HG02943 (cell line): ENCODE measurements around the gene MS4A4A.
"Not testable (repeated sequence)": the region's sequence is repeated elsewhere in the genome, so short reads cannot be mapped to it uniquely, and the experiment has no call there.

ENCODE experiments used
- ATAC-seq: cut with Tn5 transposase; IDR thresholded peaks from one replicate; pipeline ENCODE4 v1.9.1; 2021; ENCODE audit warnings: mild to moderate bottlenecking, low read depth, moderate library complexity; ENCODE audit not compliant: unreplicated experiment

MS4A4A gene

GRCh38 chr11:60280412-60280811 lies at the start of gene MS4A4A:
TSS of gene MS4A4A (plus strand) at chr11:60280666. CDS start at chr11:60280676, 10 bp downstream.
- no peak for ATAC-seq

DNA sequence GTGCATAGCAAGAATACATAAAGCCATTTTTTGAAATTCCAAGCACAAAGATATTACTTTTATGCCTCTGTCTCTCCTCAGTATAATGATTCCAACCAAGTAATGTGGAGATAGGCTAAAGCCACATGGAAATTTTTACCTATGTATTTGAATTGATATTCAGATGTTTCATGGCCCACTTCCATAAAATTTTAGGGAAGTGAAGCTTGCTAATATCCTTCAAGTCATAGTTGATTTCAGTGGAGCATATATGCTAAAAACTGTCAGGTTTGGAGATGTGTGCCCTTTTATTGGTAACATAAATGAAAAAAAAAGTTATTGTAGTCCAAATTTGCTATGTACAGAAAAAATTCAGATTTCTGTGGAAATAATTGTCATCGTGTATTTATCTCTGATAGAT lies 49.8 kb upstream of the MS4A4A start:
- no peak for ATAC-seq

DNA sequence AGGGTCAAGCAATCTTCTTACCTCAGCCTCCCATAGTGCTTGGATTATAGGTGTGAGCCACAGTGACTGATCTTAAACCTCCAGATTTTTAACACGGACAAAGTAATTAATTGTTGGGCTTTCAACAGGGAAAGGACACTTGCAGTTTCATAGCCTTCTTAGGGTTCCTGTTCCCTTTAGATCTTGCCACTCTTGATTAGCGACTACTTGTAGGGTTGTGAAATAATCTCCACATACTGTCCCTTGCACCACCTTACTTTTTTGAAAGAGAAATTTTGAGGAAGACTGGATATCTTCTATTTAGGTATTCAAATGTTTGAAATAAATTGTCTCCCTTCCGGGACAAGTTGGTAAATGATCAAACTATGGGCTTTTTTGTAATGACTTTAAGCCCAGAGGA lies 45.1 kb upstream of the MS4A4A start:
- no peak for ATAC-seq

DNA sequence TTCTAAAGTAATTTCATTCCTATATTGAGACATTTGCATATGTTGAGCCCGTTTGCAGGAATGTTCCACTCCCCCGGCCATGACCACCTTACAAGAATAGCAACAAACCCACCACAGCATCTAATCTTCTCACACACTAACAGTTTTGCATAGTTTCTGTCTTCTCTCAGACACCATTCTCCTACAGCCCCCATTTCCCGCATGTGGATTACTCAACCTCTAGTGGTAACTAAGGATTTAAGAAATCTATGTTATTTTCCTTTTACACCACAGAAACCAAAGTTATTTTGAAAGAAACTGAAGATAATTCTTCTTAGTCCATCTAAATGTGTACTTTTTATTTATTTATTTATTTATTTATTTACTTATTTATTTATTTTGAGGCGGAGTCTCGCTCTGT lies 39.8 kb upstream of the MS4A4A start:
- no peak for ATAC-seq

DNA sequence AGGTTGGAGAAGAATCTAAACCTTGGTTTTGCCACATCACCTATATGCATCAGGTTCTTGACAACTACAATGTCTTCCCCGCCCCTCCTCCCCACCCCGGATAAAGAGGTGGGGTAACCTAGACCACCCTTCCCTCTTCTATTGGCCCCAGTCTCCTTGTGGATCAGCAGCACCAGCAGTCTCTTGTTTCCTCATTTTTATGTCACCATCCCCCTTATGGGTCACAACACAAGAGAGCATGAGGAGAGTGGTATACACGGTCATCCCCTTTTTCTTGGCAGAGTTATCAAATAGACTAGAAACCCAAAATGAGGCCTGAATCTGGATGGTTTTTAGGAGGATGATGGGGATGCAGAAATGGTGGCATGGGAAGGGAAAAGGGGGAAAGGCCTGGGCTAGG lies 38.7 kb upstream of the MS4A4A start:
- ATAC-seq = no peak

GRCh38 chr11:60242740-60243239 lies 37.7 kb upstream of the MS4A4A start, which contains the start of gene MS4A4E:
TSS of gene MS4A4E (minus strand) at chr11:60243137. CDS start at chr11:60230055, 13,082 bp downstream.
- no peak for ATAC-seq

GRCh38 chr11:60251485-60252212 lies 28.8 kb upstream of the MS4A4A start:
- no peak for ATAC-seq

DNA sequence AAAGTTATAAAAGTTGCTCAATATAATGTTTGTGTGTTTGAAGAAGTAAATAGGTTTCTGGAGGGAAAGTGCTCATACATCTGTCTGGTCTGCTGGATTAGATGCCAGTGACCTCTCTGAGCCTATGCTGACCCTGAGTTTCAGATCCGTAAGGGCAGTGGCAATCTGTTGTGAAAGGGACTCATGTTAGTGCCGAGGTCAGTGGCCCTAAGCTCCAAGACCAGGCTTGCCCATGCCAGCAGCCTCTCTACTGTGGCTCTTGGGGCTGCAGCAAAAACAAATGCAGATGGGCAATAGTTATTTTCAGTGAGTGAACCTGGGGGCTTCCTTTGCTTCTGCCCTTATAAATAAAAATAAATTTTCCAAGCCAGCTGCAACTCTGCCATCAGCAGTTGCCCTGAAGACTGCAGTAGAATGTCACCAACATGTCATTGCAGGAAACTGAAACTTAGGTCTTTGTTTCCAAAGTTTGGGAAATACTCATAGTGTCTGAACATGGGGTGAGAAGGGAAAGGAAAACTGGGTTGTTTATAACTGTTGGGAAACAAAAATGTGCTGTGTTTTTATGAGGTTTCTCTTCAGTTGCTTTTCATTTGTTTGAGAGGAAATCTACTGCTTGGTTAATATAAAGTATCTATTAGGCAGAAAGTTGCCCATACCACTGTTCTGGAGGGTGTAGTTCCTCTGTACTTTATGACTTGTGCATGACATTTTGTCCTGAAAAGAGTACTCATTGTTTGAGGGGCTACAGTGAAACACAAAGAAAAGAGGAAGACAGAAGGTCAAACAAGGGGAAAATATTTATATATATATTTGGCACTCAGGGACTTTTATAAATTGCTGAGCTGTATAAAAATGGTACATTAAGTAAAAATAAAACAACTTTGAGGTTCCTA lies 28.0 kb upstream of the MS4A4A start:
- ATAC-seq = no peak

DNA sequence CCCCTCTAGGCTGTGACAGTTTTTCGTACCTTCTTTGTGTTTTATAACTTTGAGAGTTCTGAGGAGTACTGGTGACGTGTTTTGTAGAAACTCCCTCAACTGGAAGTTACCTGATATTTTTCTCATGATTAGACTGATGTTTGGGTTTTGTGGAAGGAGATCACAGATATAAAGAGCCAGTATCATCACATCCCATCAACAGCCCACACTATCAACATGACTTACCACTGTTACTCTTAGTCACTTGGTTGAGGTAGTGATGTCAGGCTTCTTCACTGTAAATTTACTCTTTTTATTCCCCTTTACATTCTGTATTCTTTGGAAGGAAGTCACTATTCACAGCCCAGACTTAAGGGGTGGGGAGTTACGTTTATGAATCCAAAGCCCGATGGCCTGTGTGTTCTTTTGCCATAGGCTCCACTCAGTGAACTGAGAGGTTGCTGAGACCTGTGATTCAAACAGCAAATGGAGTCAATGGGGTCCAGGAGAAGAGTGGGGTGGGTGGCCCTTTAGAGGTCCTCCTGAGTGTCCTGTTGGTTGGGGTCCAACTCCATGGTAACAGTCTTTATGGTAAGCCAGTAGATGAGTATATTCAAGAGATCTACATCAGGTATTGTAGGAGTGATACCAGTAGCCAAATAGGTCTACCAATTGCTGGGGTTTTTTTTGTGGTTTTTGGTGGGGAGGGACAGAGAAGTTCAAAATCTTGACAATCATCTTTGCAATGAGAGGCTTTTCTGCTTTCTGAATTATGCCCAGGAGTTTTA lies 22.3 kb upstream of the MS4A4A start:
- no peak for ATAC-seq

- ATAC-seq = no peak
These were observed 19.5 kb upstream of the MS4A4A start for GRCh38 chr11:60261014-60261413.

DNA sequence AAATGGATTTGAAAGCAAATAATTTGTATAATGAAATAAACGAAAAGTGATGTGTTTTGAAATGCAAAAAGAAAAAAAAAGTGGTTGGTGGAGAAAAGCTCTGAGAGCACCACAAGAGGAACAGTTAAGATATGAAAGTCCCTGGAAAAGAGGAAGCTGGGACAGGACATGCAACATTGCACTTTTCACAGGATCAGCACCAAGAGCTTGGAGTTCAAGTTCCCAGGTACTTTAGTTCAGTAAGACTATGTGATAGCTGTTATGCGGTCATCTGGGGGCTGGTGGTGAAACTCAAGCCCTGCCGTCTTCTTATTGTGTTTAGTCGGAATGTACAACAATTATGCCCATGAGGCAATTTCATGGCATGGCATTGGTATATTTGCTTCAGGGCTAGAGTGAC lies 17.1 kb upstream of the MS4A4A start:
- ATAC-seq = no peak

- no peak for ATAC-seq
These were observed 15.8 kb upstream of the MS4A4A start for GRCh38 chr11:60264644-60265043.

- no peak for ATAC-seq
These were observed 14.9 kb upstream of the MS4A4A start for GRCh38 chr11:60265373-60266214.

DNA sequence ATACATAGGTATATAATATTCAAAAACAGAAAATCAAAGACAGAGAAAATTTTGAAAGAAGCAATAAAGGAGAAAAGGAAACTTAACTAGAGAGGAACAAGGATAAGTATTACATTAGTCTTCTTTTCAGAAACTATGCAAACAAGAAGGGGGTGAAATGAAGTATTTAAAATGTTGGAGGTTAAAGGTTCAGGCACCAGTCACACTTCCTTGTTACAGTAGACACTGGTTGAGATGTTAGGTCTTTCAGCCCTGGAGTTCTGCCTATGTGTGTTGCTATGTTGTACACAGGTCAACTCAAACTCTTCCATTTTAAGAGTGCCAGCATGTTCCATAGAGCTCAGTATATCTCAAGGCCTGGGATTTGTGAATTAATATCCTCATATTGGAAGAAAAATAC lies 6.0 kb upstream of the MS4A4A start:
- no peak for ATAC-seq

GRCh38 chr11:60281485-60281884 lies 1.0 kb downstream of the MS4A4A start:
- no peak for ATAC-seq

GRCh38 chr11:60282286-60282685 lies 1.8 kb downstream of the MS4A4A start:
- no peak for ATAC-seq

DNA sequence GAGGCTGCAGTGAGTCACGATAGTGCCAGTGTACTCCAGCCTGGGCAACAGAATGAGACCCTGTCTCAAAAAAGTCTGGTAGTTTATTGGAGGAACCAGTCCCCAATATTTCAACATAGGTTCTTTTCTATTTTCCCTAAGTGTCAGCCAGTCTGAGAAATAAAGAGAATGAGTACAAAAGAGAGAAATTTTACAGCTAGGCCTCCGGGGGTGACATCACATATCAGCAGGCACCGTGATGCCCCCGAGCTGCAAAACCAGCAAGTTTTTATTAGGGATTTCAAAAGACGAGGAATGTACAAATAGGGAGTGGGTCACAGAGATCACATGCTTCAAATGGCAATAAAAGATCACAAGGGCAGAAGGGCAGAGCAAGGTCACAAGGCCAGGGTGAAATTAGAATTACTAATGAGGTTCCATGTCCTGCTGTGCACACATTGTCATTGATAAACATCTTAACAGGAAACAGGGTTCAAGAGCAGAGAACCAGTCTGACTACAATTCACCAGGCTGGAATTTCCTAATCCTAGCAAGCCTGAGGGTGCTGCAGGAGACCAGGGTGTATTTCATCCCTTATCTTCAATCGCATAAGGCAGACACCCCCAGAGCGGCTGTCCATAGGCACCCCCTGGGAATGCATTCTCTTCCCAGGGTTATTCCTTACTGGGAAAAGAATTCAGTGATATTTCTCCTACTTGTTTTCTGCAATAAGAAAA lies 5.1 kb downstream of the MS4A4A start:
- not testable (repeated sequence) for ATAC-seq

- no peak for ATAC-seq
These were observed 8.1 kb downstream of the MS4A4A start for GRCh38 chr11:60288531-60288930.

DNA sequence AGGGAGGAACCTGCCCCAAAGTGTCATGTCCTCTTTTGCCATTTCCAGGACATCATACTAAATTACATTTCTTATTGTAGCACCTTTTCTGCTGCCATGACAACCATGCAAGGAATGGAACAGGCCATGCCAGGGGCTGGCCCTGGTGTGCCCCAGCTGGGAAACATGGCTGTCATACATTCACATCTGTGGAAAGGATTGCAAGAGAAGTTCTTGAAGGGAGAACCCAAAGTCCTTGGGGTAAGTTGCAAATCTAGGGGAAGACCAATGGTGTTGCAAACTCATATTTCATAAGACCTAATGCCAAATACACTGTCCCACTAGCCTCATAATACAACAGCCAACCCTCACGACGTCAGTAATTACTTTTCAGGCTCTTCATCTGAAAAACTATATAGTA lies 11.7 kb downstream of the MS4A4A start:
- no peak for ATAC-seq
